Keratinocyte (primary cell): ENCODE data around the gene TMEM132E. TPM values are rescaled to one million over a fixed set of nuclear protein-coding genes. Genes with fewer than 3 reads are reported as not detected.

Source experiments
- DNase-seq: peaks from one replicate; pipeline ENCODE4 v3.0.0-alpha.2; 2011; ENCODE audit warnings: low read depth, missing footprints, low spot score
- FAIRE-seq: peaks from 2 replicates; lab custom pipeline; 2011; peaks lifted over from hg19 to GRCh38; lab: Jason Lieb, UNC
- H2AFZ ChIP-seq: 2 replicates; pipeline ENCODE4 v1.6.0; 2012; ENCODE audit warnings: low read length, control low read depth, inconsistent platforms; ENCODE audit not compliant: control insufficient read depth
- H3K27ac ChIP-seq: 2 replicates; pipeline ENCODE4 v1.5.1; 2011; ENCODE audit warnings: low read length; ENCODE audit not compliant: control insufficient read depth, insufficient read depth
- H3K27me3 ChIP-seq: 3 replicates; pipeline ENCODE4 v1.6.0; 2011; ENCODE audit warnings: low read length; ENCODE audit not compliant: control insufficient read depth, insufficient read depth; ENCODE audit errors: extremely low read depth
- H3K36me3 ChIP-seq, 2 experiments: 2 replicates in 1 of 2; 3 replicates in 1 of 2; pipeline ENCODE4 v1.5.1; 2011; ENCODE audit warnings: low read length in 2 of 2, mild to moderate bottlenecking in 1 of 2; ENCODE audit not compliant: control insufficient read depth in 2 of 2, insufficient read depth in 2 of 2; ENCODE audit errors: extremely low read depth in 1 of 2
- H3K4me1 ChIP-seq: 3 replicates; pipeline ENCODE4 v1.5.1; 2011; ENCODE audit warnings: low read length; ENCODE audit not compliant: control insufficient read depth, insufficient read depth; ENCODE audit errors: extremely low read depth
- H3K4me2 ChIP-seq: 3 replicates; pipeline ENCODE4 v1.6.0; 2011; ENCODE audit warnings: low read depth, low read length; ENCODE audit not compliant: control insufficient read depth, insufficient read depth; ENCODE audit errors: extremely low read depth
- H3K4me3 ChIP-seq, 3 experiments: fragments of 200-600 bp in 1 of 3; sonication (generic) in 1 of 3; 2 replicates in 2 of 3; 3 replicates in 1 of 3; pipeline ENCODE4 v1.5.1; 2011 to 2016; ENCODE audit warnings: low read length in 3 of 3, mild to moderate bottlenecking in 3 of 3, control low read depth in 2 of 3, inconsistent platforms in 1 of 3, low read depth in 1 of 3, mixed read lengths in 1 of 3, mixed run types in 1 of 3, moderate library complexity in 1 of 3; ENCODE audit not compliant: control insufficient read depth in 2 of 3, insufficient read depth in 2 of 3; ENCODE audit errors: extremely low read depth in 1 of 3
- H3K79me2 ChIP-seq: 2 replicates; pipeline ENCODE4 v1.6.0; 2012; ENCODE audit warnings: low read length; ENCODE audit not compliant: control insufficient read depth, insufficient read depth
- H3K9ac ChIP-seq: 3 replicates; pipeline ENCODE4 v1.6.0; 2011; ENCODE audit warnings: low read length; ENCODE audit not compliant: control insufficient read depth, insufficient read depth; ENCODE audit errors: extremely low read depth
- H3K9me1 ChIP-seq: 3 replicates; pipeline ENCODE4 v1.6.0; 2011; ENCODE audit warnings: low read length; ENCODE audit not compliant: control insufficient read depth, insufficient read depth; ENCODE audit errors: extremely low read depth
- H3K9me3 ChIP-seq: 2 replicates; pipeline ENCODE4 v1.5.1; 2012; ENCODE audit warnings: low read depth, low read length; ENCODE audit not compliant: control insufficient read depth
- H4K20me1 ChIP-seq: 3 replicates; pipeline ENCODE4 v1.6.0; 2011; ENCODE audit warnings: low read length; ENCODE audit not compliant: control insufficient read depth, insufficient read depth; ENCODE audit errors: extremely low read depth
- CTCF ChIP-seq, 3 experiments: IDR thresholded peaks in 1 of 3; conservative IDR thresholded peaks in 1 of 3; optimal IDR thresholded peaks in 1 of 3; 2 replicates in 2 of 3; 3 replicates in 1 of 3; pipeline versions ENCODE3 to v1.5.1; 2011; ENCODE audit warnings: low read length in 3 of 3, mild to moderate bottlenecking in 3 of 3, moderate library complexity in 2 of 3, control low read depth in 1 of 3, inconsistent platforms in 1 of 3; ENCODE audit not compliant: insufficient read depth in 2 of 3; ENCODE audit errors: extremely low read depth in 1 of 3
- EZH2 ChIP-seq: IDR thresholded peaks from one replicate; pipeline ENCODE4 v1.6.1; 2012; ENCODE audit warnings: inconsistent platforms, mild to moderate bottlenecking, low read length, moderate library complexity
- dilution Hi-C: fragments of 300-500 bp; cut with MboI; formaldehyde crosslinking; loops from one replicate; pipeline ENCODE4 v1.7.0; 2020; ENCODE audit warnings: low sequenced_read_pairs; ENCODE audit not compliant: extremely low pct_ligation_motif_present
- polyA plus RNA-seq, 5 experiments: library from polyadenylated mRNA; depleted of rRNA in 3 of 5; stranded (reverse) in 3 of 5; stranded (forward) in 1 of 5; unstranded in 1 of 5; fragments of >200 nt; gene quantifications; 1 replicate in 1 of 5; 2 replicates in 3 of 5; 3 replicates in 1 of 5; pipeline versions ENCODE4 v1.2.1 to v1.2.3, GENCODE V29; 2011 to 2012; ENCODE audit warnings: missing spikeins in 2 of 5, low read depth in 1 of 5, low replicate concordance in 1 of 5

Gene TMEM132E
- polyA plus RNA-seq, 1 donor (not counting 4 experiments of a cell fraction or from before 2014, with no cell fraction given): not detected

GRCh38 chr17:34633351-34633750, 54.0 kb downstream of the TMEM132E start:
- no peaks in the 10 kb centered on the region for H3K4me1 ChIP-seq
- no peak overlapping the region for H3K9ac ChIP-seq
- no peak for FAIRE-seq
- H3K9me3 ChIP-seq: no peaks in the 10 kb centered on the region
- TF ChIP-seq CTCF (optimal IDR thresholded peaks at IDR 0.05 in 1 of 3, IDR thresholded peaks at IDR 0.05 in 1 of 3, conservative IDR thresholded peaks at IDR 0.05 in 1 of 3; ENCODE audit: extremely low read depth in 1 of 3, insufficient read depth in 2 of 3, low read length in 3 of 3) (no peak), EZH2 (no peak)
- dilution Hi-C loops: loop anchor here (5.0 to 25.0 kb wide), 2 partner anchors 61 to 196 kb away; no protein-coding TSS in a partner anchor
- no peaks in the 10 kb centered on the region for H3K79me2 ChIP-seq
- DNase-seq: no peak
- H2AFZ ChIP-seq: no peak overlapping the region
- no peak overlapping the region for H3K27ac ChIP-seq
- no peak overlapping the region for H3K4me2 ChIP-seq
- H3K36me3 ChIP-seq: no peaks in the 10 kb centered on the region
- H3K27me3 ChIP-seq: peaks cover 25% of the 10 kb centered on the region
- H4K20me1 ChIP-seq: no peaks in the 10 kb centered on the region
- H3K4me3 ChIP-seq: no peak overlapping the region
- no peaks in the 10 kb centered on the region for H3K9me1 ChIP-seq

- no peak overlapping the region for H3K4me2 ChIP-seq
- TF ChIP-seq CTCF (optimal IDR thresholded peaks at IDR 0.05 in 1 of 3, IDR thresholded peaks at IDR 0.05 in 1 of 3, conservative IDR thresholded peaks at IDR 0.05 in 1 of 3; ENCODE audit: extremely low read depth in 1 of 3, insufficient read depth in 2 of 3, low read length in 3 of 3) (no peak), EZH2 (no peak)
- H3K36me3 ChIP-seq: no peaks in the 10 kb centered on the region
- dilution Hi-C loops: loop anchor here (5.0 to 25.0 kb wide), 2 partner anchors 61 to 196 kb away; no protein-coding TSS in a partner anchor
- H3K4me3 ChIP-seq: no peak overlapping the region
- no peak overlapping the region for H3K9ac ChIP-seq
- H3K27me3 ChIP-seq: peaks cover 26% of the 10 kb centered on the region
- no peaks in the 10 kb centered on the region for H3K4me1 ChIP-seq
- H4K20me1 ChIP-seq: no peaks in the 10 kb centered on the region
- H3K27ac ChIP-seq: no peak overlapping the region
- no peak for DNase-seq
- H2AFZ ChIP-seq: no peak overlapping the region
- no peaks in the 10 kb centered on the region for H3K9me1 ChIP-seq
- no peaks in the 10 kb centered on the region for H3K9me3 ChIP-seq
- FAIRE-seq: no peak
- H3K79me2 ChIP-seq: no peaks in the 10 kb centered on the region
Observed at GRCh38 chr17:34633760-34634159, 54.4 kb downstream of the TMEM132E start.
